Bronchial epithelial cell (primary cell): ENCODE data around the gene FZD4. TPM values are rescaled to one million over a fixed set of nuclear protein-coding genes. Genes with fewer than 3 reads are reported as not detected.
A peak's percentile ranks its signal among the peaks of the same experiment; 100 is the strongest.

Experiments used
- DNase-seq: peaks from one replicate; pipeline ENCODE4 v3.0.0-alpha.2; 2010; ENCODE audit warnings: low read depth
- FAIRE-seq: peaks from 2 replicates; lab custom pipeline; 2011; peaks lifted over from hg19 to GRCh38; lab: Jason Lieb, UNC
- H3K27me3 ChIP-seq: 2 replicates; pipeline ENCODE4 v1.5.1; 2011; ENCODE audit warnings: low read length; ENCODE audit not compliant: control insufficient read depth, insufficient read depth
- H3K36me3 ChIP-seq: 2 replicates; pipeline ENCODE4 v1.5.1; 2011; ENCODE audit warnings: low read length; ENCODE audit not compliant: control insufficient read depth, insufficient read depth
- H3K4me3 ChIP-seq: 2 replicates; pipeline ENCODE4 v1.5.1; 2011; ENCODE audit warnings: mild to moderate bottlenecking, low read depth, low read length, control low read depth
- total RNA-seq: library from RNA; depleted of rRNA; stranded (reverse); fragments of >200 nt; gene quantifications from 2 replicates; pipeline ENCODE4 v1.2.1, GENCODE V29; 2014
- TF ChIP-seq, protein P1 (sequence below): IDR thresholded peaks from 2 replicates; pipeline ENCODE4 v1.5.1; 2011; ENCODE audit warnings: mild to moderate bottlenecking, moderate library complexity, low read length, control low read depth, inconsistent platforms; ENCODE audit not compliant: insufficient read depth, severe bottlenecking

FZD4 gene
- total RNA-seq, 1 donor from 2014 or later: 0.53 TPM

DNA sequence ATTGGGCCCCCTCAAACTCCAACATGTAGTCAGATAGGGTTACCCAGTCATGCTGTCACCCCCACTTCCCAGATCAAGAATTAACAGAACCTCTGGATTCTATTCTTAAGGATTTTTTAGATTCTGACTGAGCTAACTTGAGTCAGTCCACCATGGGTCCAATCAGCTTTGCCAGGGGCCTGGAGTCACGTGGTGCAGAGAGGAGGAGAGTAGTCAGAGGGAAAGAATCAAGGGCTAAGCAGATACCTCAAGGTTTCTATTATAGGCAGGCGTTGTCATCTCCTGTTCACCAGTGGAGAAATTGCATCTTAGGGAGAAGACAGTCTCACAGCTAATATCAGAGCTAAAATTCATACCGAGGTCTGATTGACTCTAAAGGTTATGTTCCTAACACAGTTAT lies 28.2 kb downstream of the FZD4 start:
- DNase-seq: no peak
- Histone ChIP-seq H3K27me3 (no peaks in the 10 kb centered on the region), H3K36me3 (no peaks in the 10 kb centered on the region), H3K4me3 (no peak overlapping the region)
- no peak for FAIRE-seq
- TF ChIP-seq, protein P1, sequence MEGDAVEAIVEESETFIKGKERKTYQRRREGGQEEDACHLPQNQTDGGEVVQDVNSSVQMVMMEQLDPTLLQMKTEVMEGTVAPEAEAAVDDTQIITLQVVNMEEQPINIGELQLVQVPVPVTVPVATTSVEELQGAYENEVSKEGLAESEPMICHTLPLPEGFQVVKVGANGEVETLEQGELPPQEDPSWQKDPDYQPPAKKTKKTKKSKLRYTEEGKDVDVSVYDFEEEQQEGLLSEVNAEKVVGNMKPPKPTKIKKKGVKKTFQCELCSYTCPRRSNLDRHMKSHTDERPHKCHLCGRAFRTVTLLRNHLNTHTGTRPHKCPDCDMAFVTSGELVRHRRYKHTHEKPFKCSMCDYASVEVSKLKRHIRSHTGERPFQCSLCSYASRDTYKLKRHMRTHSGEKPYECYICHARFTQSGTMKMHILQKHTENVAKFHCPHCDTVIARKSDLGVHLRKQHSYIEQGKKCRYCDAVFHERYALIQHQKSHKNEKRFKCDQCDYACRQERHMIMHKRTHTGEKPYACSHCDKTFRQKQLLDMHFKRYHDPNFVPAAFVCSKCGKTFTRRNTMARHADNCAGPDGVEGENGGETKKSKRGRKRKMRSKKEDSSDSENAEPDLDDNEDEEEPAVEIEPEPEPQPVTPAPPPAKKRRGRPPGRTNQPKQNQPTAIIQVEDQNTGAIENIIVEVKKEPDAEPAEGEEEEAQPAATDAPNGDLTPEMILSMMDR: no peak

DNA sequence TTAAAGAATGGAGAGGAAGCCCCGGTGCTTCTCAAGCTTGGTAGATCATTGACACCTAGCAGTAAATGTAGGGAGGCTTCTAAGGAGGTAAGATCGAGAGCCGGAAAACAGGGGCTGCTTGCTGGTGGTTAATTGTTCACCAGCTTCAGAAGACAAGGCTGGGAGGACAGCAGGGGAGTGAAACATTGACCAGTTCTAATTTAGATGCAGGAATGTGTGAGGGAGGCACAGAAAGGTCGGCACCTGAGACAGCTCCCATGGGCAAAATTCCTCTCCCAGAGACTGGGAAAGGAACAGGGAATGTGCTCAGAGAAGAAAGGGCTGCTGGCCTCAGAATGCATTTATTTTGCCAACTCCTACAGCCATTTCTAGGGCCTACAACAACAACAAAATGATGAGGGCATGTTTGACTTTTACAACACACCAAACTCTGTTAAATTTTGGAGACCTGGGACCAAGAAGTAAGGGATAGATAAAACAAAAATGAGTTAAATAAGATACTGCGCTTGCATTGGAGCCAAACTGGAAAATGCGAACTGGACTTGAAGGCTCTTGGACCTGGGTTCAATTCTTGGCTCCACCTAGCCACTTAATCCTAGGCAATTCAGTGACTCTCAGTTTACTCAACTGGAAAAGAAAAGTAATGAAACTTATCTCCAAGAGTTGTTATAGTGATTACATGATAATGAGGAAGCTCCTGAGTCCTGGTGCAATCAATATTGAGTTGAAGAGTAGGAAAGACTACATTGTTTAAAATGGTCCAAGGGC lies 31.0 kb downstream of the FZD4 start:
- no peaks in the 10 kb centered on the region for H3K27me3 ChIP-seq
- no peaks in the 10 kb centered on the region for H3K36me3 ChIP-seq
- DNase-seq (no peak), FAIRE-seq (no peak)
- TF ChIP-seq, protein P1: no peak
- no peak overlapping the region for H3K4me3 ChIP-seq

DNA sequence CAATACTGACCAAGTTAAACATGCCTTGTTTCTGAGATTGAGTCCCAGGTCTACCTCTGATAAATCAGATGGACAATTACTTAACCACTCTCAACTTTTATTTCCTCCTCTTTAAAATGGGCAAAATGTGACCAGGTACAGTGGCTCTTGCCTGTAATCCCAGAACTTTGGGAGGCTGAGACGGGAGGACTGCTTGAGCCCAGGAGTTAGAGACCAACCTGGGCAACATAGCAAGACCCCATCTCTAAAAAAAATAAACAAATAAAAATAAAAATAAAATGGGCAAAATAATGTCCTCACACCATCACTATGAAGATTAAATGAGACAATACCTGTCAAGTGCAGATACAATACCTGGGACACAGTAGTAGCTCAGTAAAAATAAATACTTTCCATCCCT lies 33.0 kb downstream of the FZD4 start:
- Histone ChIP-seq H3K27me3 (no peaks in the 10 kb centered on the region), H3K36me3 (no peaks in the 10 kb centered on the region), H3K4me3 (no peak overlapping the region)
- TF ChIP-seq, protein P1: no peak
- DNase-seq (no peak), FAIRE-seq (no peak)

DNA sequence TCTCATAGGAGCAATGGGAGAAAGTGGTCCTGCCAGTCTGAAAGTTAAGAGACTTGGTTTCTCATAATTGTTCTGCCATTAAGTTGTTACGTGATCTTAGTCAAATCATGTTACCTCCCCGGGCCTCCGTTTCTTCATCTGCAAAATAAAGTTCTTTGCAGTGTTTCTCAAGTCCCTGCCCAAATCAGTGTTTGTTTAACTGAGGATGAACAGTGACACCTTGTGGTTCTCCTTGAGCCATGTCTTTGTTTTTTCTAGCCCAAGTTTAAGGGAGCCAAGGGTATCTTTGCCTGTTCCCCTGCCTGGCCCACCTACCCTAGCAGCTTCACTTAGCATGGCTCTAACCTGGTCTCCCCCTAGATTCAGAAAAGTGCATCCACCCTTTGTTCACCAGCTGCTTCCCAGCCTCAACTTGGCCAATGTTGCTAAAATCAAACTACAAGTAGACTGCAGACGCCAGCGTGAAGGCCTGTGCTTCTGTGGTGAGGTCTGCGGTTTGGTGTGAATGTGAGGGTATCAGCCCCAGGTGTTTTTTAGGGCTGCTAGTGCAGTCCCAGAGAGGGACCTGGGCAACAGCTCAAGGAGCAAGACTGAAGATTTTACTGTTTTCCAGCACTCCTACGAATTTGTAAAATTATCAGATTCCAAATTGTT lies 35.5 kb downstream of the FZD4 start:
- DNase-seq (peak; percentile 67), FAIRE-seq (peak; percentile 55)
- TF ChIP-seq, protein P1: peak; percentile 64

DNA sequence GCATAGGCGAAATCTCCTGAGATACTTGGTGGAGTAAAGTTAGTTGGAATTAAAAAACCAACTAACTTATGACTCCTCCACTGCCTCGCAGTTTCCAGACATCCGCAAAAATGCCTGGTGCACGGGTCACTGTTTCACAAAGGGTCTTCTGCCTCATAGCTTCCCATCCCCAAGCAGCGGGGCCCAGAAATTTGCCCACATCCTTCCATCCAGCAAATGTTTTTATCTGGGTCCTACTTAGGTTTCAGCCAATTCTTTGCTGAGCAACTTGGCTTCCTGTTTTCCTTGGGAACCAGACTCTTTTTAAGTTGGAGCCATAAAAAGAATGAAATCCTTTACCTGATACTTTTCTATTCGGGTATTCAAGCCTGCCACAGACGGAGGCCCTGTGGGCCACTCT lies 36.2 kb downstream of the FZD4 start:
- FAIRE-seq (no peak), DNase-seq (no peak)
- no peaks in the 10 kb centered on the region for H3K36me3 ChIP-seq
- no peaks in the 10 kb centered on the region for H3K27me3 ChIP-seq
- H3K4me3 ChIP-seq: no peak overlapping the region
- TF ChIP-seq, protein P1: no peak

More for the DNA sequence above, 35.5 kb downstream of the FZD4 start:
- H3K27me3 ChIP-seq: no peaks in the 10 kb centered on the region
- H3K4me3 ChIP-seq: no peak overlapping the region
- H3K36me3 ChIP-seq: no peaks in the 10 kb centered on the region
